NCI-H460 (cell line): ENCODE data around the gene PTPRH. TPM values are rescaled to one million over a fixed set of nuclear protein-coding genes. Genes with fewer than 3 reads are reported as not detected.
"Not testable (repeated sequence)": the region's sequence is repeated elsewhere in the genome, so short reads cannot be mapped to it uniquely, and the experiment has no call there.

ENCODE experiments used
- DNase-seq: peaks from one replicate; pipeline ENCODE4 v3.0.0-alpha.2; 2016; ENCODE audit warnings: low read depth; ENCODE audit errors: extremely low read depth
- total RNA-seq: library from RNA; depleted of rRNA; stranded (reverse); fragments of >200 nt; shearing (Covaris generic); gene quantifications from 2 replicates; pipeline ENCODE4 v1.2.3, GENCODE V29; 2014

PTPRH gene
- total RNA-seq, 1 experiment from 2014 or later, result 34.0 TPM

GRCh38 chr19:55227241-55228014 is 18.1 kb upstream of the PTPRH start:
- no peak for DNase-seq

DNA sequence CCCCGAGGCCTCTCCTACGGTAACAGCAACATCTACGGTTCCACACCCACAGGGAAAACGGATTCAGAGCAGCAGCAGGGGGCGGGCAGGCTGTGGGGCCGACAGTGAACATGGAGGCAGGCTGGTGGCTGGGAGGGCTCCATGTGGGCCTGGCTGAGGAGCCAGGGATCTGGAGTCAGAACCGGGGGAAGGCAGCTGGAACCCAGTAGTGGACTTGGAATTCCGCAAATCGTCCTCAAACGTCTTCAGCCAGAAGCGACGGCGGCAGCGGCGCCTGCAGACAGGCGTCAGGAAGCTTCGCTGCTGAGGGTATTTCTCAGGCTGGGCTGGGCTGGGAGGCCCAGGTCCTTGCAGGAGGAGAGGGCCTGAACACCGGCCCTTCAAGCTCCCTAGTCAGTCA is 17.5 kb upstream of the PTPRH start:
- no peak for DNase-seq

GRCh38 chr19:55226273-55226672 is 17.0 kb upstream of the PTPRH start:
- DNase-seq, result no peak

DNA sequence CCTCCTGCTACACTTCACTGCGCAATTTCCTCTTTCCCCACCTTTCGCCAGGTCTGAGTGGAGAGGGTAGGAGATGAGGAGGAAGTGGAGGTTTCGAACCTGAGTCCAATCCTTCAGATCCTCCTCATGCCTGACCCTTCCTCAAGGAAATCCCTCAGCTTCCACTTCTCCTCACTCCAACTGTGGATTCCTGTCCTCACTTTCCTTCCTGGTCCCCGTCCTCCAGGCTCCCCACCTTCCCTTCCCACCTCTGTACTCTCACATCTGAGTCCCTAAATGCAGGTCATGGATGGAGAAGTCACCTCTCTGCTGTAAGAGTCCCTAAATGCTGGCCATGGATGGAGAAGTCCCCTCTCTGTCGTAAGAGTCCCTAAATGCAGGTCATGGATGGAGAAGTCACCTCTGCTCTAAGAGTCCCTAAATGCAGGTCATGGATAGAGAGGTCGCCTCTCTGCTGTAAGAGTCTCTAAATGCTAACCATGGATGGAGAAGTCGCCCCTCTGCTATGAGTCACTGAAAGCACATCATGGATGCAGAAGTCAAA is 16.2 kb upstream of the PTPRH start:
- DNase-seq, result no peak

DNA sequence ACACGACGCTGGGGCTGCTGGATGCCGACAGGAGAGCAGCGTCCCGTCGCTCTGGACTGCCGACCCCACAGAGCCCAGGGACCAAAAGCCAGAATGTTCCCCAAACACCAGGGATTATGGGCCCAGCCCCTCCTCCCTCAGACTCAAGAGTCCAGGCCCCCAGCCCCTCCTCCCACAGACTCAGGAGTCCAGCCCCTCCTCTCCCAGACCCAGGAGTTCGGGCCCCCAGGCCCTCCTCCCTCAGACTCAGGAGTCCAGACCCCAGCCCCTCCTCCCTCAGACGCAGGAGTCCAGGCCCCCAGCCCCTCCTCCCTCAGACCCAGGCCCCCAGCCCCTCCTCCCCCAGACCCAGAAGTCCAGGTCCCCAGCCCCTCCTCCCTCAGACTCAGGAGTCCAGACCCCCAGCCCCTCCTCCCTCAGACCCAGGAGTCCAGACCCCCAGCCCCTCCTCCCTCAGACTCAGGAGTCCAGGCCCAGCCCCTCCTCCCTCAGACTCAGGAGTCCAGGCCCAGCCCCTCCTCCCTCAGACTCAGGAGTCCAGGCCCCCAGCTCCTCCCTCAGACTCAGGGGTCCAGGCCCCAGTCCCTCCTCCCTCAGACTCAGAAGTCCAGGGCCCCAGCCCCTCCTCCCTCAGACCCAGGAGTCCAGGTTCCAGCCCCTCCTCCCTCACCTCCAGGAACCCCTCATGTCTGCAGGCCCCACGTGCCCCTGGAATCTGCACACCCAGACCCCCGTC is 15.5 kb upstream of the PTPRH start:
- DNase-seq, result not testable (repeated sequence)

DNA sequence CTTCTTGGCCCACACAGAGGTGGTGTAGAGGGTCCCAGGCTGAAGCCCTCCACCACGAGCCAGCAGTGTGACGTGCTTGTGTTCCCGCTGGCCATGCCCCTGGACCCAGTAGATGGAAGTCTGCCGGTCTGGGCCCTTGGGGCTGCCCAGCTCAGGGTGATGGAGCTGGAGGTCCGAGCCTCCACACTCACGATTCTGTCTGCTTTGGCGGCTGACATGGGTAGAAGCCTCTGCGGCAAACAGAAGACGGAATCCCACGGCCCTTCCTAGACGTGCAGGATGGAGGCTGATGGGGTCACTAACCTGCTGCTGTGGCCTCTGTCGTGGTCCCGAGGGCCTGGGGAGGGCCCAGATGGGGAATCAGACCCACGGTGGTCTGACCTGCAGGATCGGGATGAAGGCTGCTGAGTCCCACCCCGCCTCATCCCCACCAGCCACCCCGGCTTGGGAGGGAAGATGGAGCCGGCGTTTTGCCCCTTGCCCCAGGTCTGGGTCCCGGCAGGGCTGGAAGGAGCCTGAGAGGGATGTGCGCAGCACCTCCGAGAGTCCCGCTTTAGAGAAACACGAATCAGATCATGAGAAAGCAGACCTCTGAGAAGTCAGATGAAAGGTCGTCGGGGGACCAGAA is 14.9 kb upstream of the PTPRH start:
- DNase-seq, result no peak

DNA sequence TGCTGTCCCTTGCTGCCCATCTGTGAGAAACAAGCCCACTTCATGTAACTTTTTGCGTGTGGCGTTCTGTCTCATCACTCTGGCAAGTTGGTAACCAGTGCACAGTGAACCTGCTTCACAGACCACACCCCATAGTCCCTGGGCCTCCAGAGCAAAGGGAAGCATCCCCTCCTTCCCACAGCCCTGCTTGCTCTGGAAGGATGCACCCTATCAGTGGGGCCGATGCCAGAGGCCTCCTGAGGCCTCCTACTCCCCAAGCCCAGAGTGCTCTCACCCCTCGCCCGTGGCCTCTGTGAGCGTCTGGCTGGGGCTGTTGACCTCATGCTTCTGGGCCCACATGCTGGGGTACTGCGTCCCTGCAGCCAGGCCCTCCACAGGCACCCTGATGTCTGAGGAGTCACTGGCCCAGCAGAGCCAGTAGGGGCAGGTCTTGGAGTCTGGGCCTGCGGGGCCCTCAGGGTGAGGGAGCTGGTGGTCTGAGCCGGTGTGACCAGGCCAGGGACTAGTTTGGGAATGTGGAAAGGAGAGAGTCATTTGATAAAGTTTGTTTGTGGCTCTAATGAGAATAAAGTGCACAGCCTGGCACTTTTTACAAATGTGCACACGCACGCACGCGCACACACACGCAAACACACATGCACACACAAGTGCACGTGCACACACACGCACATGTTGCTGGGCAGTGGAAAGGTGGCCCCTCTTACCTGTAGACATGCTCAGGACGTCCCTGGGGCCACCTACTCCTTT is 14.2 kb upstream of the PTPRH start:
- no peak for DNase-seq

- DNase-seq, result no peak
Observed at GRCh38 chr19:55220525-55220924, 11.2 kb upstream of the PTPRH start.

GRCh38 chr19:55216461-55217198 is 7.3 kb upstream of the PTPRH start:
- peak; percentile 99 for DNase-seq

DNA sequence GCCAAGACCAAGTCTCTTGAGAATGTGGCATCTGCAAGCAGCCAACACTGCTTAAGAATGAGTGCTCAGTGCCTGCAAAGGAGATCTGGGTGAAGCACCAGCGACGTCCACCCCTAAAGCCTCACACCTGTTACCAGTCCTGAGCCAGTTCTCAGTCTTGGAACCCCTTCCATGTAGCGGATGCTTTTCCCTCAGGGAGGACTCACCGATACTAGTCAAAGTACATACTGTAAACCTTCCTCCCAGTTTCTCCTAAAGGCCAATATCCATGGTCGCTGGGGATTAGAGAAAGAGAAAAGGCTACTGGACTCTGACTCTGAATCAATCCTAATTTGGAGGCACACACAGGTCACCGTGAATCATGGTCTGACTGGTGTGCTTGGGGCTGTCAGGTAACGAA is 4.2 kb upstream of the PTPRH start:
- DNase-seq, result no peak

DNA sequence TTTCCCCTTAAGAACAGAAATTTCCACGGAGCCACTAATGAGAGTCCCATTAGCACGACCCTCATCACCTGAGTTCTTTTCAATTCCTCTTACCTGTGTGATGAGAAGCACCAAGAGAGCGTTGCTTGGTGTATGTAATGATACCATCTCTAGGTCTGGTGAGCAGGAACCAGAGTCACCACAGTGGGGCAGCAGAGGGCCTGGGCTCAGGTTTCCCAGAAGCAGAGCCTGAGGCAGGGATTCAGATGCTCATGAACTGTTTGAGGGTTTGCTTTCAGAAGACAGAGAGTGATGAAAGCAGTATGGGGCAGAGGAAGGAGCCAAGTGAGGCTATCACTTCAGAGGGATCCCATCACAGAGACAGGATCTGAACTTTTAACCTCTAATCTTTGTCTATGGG is 3.1 kb upstream of the PTPRH start:
- peak; percentile 40 for DNase-seq

DNA sequence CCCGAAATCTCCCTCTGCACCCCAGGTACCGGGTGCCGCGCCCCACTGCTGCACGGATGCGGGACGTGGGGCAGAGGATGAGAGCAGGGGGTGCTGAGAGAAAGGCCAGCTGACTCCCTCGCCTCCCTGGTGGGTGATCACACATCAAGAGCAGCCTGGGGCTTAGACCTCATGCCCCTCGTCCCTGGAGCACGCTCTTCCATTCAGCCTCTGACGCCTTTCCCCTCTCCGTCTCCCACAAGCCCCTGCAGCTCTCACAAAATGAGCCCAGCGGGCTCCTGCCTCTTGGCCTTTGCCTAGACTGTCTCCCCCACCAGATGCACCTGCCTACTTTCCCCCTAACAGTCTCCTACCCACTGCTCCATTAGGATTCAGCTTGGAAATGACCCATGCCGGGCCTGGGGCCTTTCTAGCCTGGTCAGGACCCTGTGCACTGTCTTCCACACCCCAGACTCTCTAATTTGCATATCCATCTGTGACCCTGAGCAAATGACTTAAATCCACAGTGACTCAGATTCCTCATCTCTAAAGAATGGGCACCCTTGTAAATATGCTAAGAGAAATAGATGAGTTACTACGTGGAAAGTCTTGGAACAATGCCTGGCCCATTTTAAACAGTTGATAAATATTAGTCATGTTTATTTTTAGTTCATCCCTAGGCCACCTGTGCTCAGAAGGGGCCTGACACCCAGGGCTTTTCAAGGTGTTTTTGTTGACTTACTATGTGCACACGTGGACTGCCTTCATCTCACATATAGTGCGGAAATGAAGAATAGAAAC is 582 bp upstream of the PTPRH start:
- peak; percentile 54 for DNase-seq

DNA sequence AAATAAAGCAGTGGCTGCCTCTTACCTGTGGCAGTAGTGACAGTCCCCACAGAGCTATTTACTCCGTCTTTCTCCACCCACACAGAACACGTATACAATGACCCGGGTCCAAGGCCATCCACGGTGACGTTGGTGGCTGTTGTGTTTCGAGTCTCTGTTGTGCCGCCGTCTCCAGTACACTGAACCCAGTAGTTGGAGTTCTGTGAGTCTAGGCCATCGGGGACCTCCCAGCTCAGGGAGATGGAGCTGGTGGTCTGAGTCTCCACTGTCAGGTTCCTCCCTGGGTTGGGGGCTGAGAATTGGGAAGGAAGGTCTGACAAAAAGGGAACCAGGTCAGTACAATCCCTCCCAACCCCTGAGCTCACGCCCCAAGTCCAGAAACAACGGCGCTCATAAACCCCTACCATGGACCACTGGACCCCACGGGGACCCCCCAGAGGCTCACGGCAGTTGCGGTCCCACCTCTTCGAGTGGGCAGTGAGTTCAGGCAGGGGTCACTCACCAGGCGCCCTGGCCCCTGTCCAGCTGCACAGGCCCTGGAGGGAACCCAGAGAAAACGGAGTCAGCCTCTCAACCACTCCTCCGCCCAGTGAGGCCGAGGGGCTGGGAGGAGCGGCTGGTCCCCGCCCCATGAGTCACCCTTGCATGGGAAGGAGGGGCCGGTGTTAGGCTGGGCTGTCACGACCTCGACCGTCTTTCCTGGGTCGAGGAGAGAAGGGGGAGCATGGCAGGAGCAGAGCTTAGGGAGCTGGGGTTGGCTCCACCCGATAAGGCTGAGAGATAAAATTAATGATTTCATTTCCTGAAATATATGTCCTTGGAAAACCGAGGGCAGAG is 2.4 kb downstream of the PTPRH start:
- DNase-seq, result peak; percentile 80

DNA sequence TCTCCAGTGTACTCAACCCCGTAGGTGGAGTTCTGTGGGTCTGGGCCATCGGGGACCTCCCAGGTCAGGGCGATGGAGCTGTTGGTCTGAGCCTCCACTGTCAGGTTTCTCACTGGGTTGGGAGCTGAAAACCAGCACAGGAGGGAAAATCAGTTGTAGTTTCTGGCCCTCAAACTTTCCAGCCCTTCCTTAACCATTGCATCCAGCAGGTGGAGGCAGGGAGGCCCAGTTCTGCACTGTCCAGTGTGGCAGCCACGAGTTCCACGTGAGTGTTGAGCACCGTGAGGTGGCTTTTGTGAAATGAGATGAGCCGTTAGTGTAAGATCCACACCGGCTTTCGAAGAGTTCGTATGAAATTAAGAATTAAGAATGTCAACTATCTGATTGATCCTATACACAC is 7.1 kb downstream of the PTPRH start:
- DNase-seq, result not testable (repeated sequence)

DNA sequence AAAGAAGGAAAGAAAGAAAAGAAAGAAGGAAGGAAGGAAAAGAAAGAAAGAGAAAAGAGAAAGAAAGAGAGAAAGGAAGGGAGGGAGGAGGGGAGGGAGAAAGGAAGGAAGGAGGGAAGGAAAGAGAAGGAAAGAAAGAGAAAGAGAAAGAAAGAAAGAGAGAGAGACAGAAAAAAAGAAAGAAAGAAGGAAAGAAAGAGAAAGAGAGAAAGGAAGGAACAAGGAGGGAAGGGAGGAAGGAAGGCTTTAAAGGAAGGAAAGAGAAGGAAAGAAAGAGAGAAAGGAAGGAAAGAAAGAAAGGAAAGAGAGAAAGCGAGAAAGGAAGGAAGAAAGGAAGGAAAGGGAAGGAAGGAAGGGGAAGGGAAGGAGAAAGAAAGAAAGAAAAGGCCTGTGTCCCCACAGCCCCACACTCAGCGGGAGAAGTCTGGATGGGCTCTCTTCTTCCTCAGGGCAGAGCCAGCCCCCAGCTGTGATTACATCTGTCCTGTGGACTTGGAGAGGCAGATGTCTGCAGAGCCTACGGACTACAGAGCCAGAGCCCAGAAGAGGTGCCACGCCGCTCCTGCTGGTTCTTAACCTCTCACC is 9.6 kb downstream of the PTPRH start:
- no peak for DNase-seq

GRCh38 chr19:55198651-55199050 is 10.7 kb downstream of the PTPRH start:
- DNase-seq, result no peak

- no peak for DNase-seq
Observed at GRCh38 chr19:55197528-55197927, 11.8 kb downstream of the PTPRH start.

GRCh38 chr19:55196803-55197202 is 12.5 kb downstream of the PTPRH start:
- no peak for DNase-seq
